Activated gamma-delta T cell treated with anti-CD3 and anti-CD28 coated beads, Interleukin-2, amount 50 U/mL, for 16 hours (primary cell): ENCODE measurements around the gene SLC29A3.

Experiments used
- DNase-seq: peaks from one replicate; pipeline ENCODE4 v3.0.0-alpha.2; 2020; ENCODE audit warnings: low read depth

SLC29A3 gene

GRCh38 chr10:71300555-71301370 lies 18.3 kb upstream of the SLC29A3 start:
- DNase-seq = no peak

GRCh38 chr10:71301371-71301916 lies 17.6 kb upstream of the SLC29A3 start:
- no peak for DNase-seq

- DNase-seq = no peak
These were observed 16.6 kb upstream of the SLC29A3 start for GRCh38 chr10:71302451-71302850.

- no peak for DNase-seq
These were observed 16.0 kb upstream of the SLC29A3 start for GRCh38 chr10:71302874-71303568.

GRCh38 chr10:71303569-71303907 lies 15.5 kb upstream of the SLC29A3 start:
- DNase-seq = no peak

- no peak for DNase-seq
These were observed 14.1 kb upstream of the SLC29A3 start for GRCh38 chr10:71304914-71305313.

GRCh38 chr10:71306979-71307378 lies 12.1 kb upstream of the SLC29A3 start:
- no peak for DNase-seq

- no peak for DNase-seq
These were observed 11.5 kb upstream of the SLC29A3 start for GRCh38 chr10:71307469-71308085.

- DNase-seq = no peak
These were observed 10.8 kb upstream of the SLC29A3 start for GRCh38 chr10:71308244-71308643.

GRCh38 chr10:71308985-71309384 lies 10.1 kb upstream of the SLC29A3 start:
- no peak for DNase-seq

- no peak for DNase-seq
These were observed 9.1 kb upstream of the SLC29A3 start for GRCh38 chr10:71309919-71310318.

- no peak for DNase-seq
These were observed 6.8 kb upstream of the SLC29A3 start for GRCh38 chr10:71312220-71312619.

- no peak for DNase-seq
These were observed 6.0 kb upstream of the SLC29A3 start for GRCh38 chr10:71312811-71313789.

GRCh38 chr10:71314028-71314693 lies 4.9 kb upstream of the SLC29A3 start:
- peak; percentile 19 for DNase-seq

GRCh38 chr10:71314694-71315225 lies 4.3 kb upstream of the SLC29A3 start:
- no peak for DNase-seq

- no peak for DNase-seq
These were observed 2.8 kb upstream of the SLC29A3 start for GRCh38 chr10:71316056-71316785.

- no peak for DNase-seq
These were observed 2.3 kb upstream of the SLC29A3 start for GRCh38 chr10:71316786-71317160.

- no peak for DNase-seq
These were observed 1.3 kb upstream of the SLC29A3 start for GRCh38 chr10:71317739-71318138.

- DNase-seq = no peak
These were observed 837 bp downstream of the SLC29A3 start for GRCh38 chr10:71319800-71320392.

- no peak for DNase-seq
These were observed 1.5 kb downstream of the SLC29A3 start for GRCh38 chr10:71320592-71320991.
